Prostate gland (tissue), 2 donors: ENCODE measurements around the gene SH2D4B. TPM values are rescaled to one million over a fixed set of nuclear protein-coding genes. Genes with fewer than 3 reads are reported as not detected.
"Not testable (repeated sequence)": the region's sequence is repeated elsewhere in the genome, so short reads cannot be mapped to it uniquely, and the experiment has no call there.

Source experiments
- DNase-seq: peaks from one replicate; pipeline ENCODE4 v3.0.0-alpha.2; 2019; ENCODE audit warnings: low spot score
- H3K27ac ChIP-seq, 2 donors: fragments of 200-600 bp; sonication (generic); 2 replicates each; pipeline ENCODE4 v1.5.1; 2017 to 2019
- H3K27me3 ChIP-seq: fragments of 200-600 bp; sonication (generic); replicated peaks from 2 replicates; pipeline ENCODE4 v1.5.1; 2019; ENCODE audit not compliant: insufficient read depth
- H3K36me3 ChIP-seq, 2 donors: fragments of 200-600 bp; sonication (generic); 1 replicate in 1 of 2; 2 replicates in 1 of 2; pipeline versions ENCODE4 v1.5.1 to v1.8.1; 2017 to 2019
- H3K4me1 ChIP-seq: fragments of 200-600 bp; sonication (generic); replicated peaks from 2 replicates; pipeline ENCODE4 v1.5.1; 2019
- H3K4me3 ChIP-seq, 2 donors: fragments of 200-600 bp; sonication (generic); 2 replicates each; pipeline ENCODE4 v1.5.1; 2017 to 2019
- H3K9me3 ChIP-seq: fragments of 200-600 bp; sonication (generic); 2 replicates; pipeline ENCODE4 v1.5.1; 2017
- CTCF ChIP-seq, 4 experiments: fragments of 200-600 bp in 2 of 4; fragments of 450-650 bp in 2 of 4; sonication (generic) in 2 of 4; IDR thresholded peaks; 1 replicate in 3 of 4; 2 replicates in 1 of 4; pipeline ENCODE4 v1.5.1; 2016 to 2019; ENCODE audit warnings: antibody characterized with exemption in 4 of 4, mild to moderate bottlenecking in 2 of 4, moderate library complexity in 2 of 4
- POLR2A ChIP-seq: fragments of 450-650 bp; IDR thresholded peaks from one replicate; pipeline ENCODE4 v1.6.1; 2016; ENCODE audit warnings: antibody characterized with exemption, mild to moderate bottlenecking
- POLR2AphosphoS5 ChIP-seq: sonication (generic); formaldehyde crosslinking; IDR thresholded peaks from one replicate; pipeline ENCODE4 v1.6.1; 2017; ENCODE audit warnings: antibody characterized with exemption
- WGBS: methylation state at CpG from one replicate; pipeline ENCODE4 v1.1.5; 2018; 5-methylcytosine and 5-hydroxymethylcytosine counted together
- intact Hi-C: fragments of 100-400 bp; cut with DNase I; formaldehyde crosslinking; loops from one replicate; pipeline ENCODE4 v1.14.2; 2022
- total RNA-seq, 2 donors: library from RNA; depleted of rRNA; stranded (reverse); fragments of >200 nt; gene quantifications; one replicate each; pipeline ENCODE4 v1.1.0, GENCODE V29; 2016

The SH2D4B gene
- total RNA-seq, 2 donors from 2014 or later, result 0.40 TPM; not detected in 1

GRCh38 chr10:80528901-80529300 is 8.8 kb upstream of the SH2D4B start:
- Histone ChIP-seq H3K36me3 (no peaks in the 10 kb centered on the region), H3K27ac (no peak overlapping the region), H3K27me3 (no peaks in the 10 kb centered on the region), H3K4me3 (no peak overlapping the region), H3K9me3 (no peaks in the 10 kb centered on the region), H3K4me1 (no peaks in the 10 kb centered on the region)
- DNase-seq, result no peak
- 83% methylated on average over 6 of the region's 6 CpGs for WGBS
- no peak for TF ChIP-seq CTCF (IDR thresholded peaks at IDR 0.05)
- intact Hi-C loops, result no loop called here

- H3K4me3 ChIP-seq, result no peak overlapping the region
- TF ChIP-seq POLR2A (no peak), POLR2AphosphoS5 (no peak), CTCF (IDR thresholded peaks at IDR 0.05) (no peak)
- 76% methylated on average over 12 of the region's 12 CpGs for WGBS
- no peak for DNase-seq
- no peaks in the 10 kb centered on the region for H3K36me3 ChIP-seq
- no peak overlapping the region for H3K27ac ChIP-seq
- no peaks in the 10 kb centered on the region for H3K27me3 ChIP-seq
- intact Hi-C loops, result no loop called here
- no peaks in the 10 kb centered on the region for H3K9me3 ChIP-seq
- no peaks in the 10 kb centered on the region for H3K4me1 ChIP-seq
These were observed 8.1 kb upstream of the SH2D4B start for GRCh38 chr10:80529604-80530003.

GRCh38 chr10:80530251-80530650 is 7.5 kb upstream of the SH2D4B start:
- no peaks in the 10 kb centered on the region for H3K9me3 ChIP-seq
- no peak overlapping the region for H3K4me3 ChIP-seq
- WGBS, result 32% methylated on average over 2 of the region's 2 CpGs
- no peak for DNase-seq
- intact Hi-C loops, result no loop called here
- H3K27ac ChIP-seq, result no peak overlapping the region
- no peaks in the 10 kb centered on the region for H3K36me3 ChIP-seq
- TF ChIP-seq POLR2A (no peak), POLR2AphosphoS5 (no peak), CTCF (IDR thresholded peaks at IDR 0.05) (peak in 2 of 4 experiments; percentile 45 to 58)
- no peaks in the 10 kb centered on the region for H3K4me1 ChIP-seq
- no peaks in the 10 kb centered on the region for H3K27me3 ChIP-seq

- intact Hi-C loops, result no loop called here
- TF ChIP-seq CTCF (IDR thresholded peaks at IDR 0.05), result no peak
- H3K27ac ChIP-seq, result no peak overlapping the region
- H3K9me3 ChIP-seq, result no peaks in the 10 kb centered on the region
- WGBS, result 23% methylated on average over 2 of the region's 2 CpGs
- no peaks in the 10 kb centered on the region for H3K27me3 ChIP-seq
- H3K36me3 ChIP-seq, result no peaks in the 10 kb centered on the region
- H3K4me3 ChIP-seq, result no peak overlapping the region
- no peak for DNase-seq
- no peaks in the 10 kb centered on the region for H3K4me1 ChIP-seq
These were observed 6.9 kb upstream of the SH2D4B start for GRCh38 chr10:80530816-80531215.

- 90% methylated on average over 4 of the region's 4 CpGs for WGBS
- no peak for TF ChIP-seq POLR2AphosphoS5
- no peak for TF ChIP-seq POLR2A
- no peak for TF ChIP-seq CTCF (IDR thresholded peaks at IDR 0.05)
These were observed 5.1 kb upstream of the SH2D4B start for GRCh38 chr10:80532571-80532970.

GRCh38 chr10:80534059-80534458 is 3.6 kb upstream of the SH2D4B start:
- intact Hi-C loops, H3K36me3 ChIP-seq, H3K9me3 ChIP-seq, H3K4me3 ChIP-seq, DNase-seq, H3K4me1 ChIP-seq, H3K27me3 ChIP-seq, H3K27ac ChIP-seq: not testable (repeated sequence)
- 100% methylated on average over 5 of the region's 25 CpGs for WGBS

More at GRCh38 chr10:80532571-80532970, 5.1 kb upstream of the SH2D4B start:
- H3K27ac ChIP-seq, result no peak overlapping the region
- no peak for DNase-seq
- intact Hi-C loops, result no loop called here
- no peak overlapping the region for H3K4me3 ChIP-seq
- H3K9me3 ChIP-seq, result no peaks in the 10 kb centered on the region
- no peaks in the 10 kb centered on the region for H3K4me1 ChIP-seq
- no peaks in the 10 kb centered on the region for H3K27me3 ChIP-seq
- no peaks in the 10 kb centered on the region for H3K36me3 ChIP-seq

GRCh38 chr10:80534646-80535045 is 3.1 kb upstream of the SH2D4B start:
- DNase-seq, intact Hi-C loops, H3K9me3 ChIP-seq, H3K4me3 ChIP-seq, H3K36me3 ChIP-seq, H3K27me3 ChIP-seq, H3K27ac ChIP-seq, H3K4me1 ChIP-seq: not testable (repeated sequence)
- WGBS, result no CpG with 5 or more reads among the region's 30 CpGs
